GM06990 (cell line): ENCODE results near the gene ABLIM3.

Experiments
- DNase-seq: peaks from one replicate; pipeline ENCODE4 v3.0.0-alpha.2; 2011; ENCODE audit not compliant: insufficient read length; ENCODE audit errors: extremely low read depth
- H3K27me3 ChIP-seq: replicated peaks from 2 replicates; pipeline ENCODE4 v1.6.0; 2011; ENCODE audit warnings: low read length; ENCODE audit not compliant: control insufficient read depth, insufficient read depth
- H3K36me3 ChIP-seq: 2 replicates; pipeline ENCODE4 v1.5.1; 2011; ENCODE audit warnings: low read length; ENCODE audit not compliant: control insufficient read depth, insufficient read depth
- H3K4me3 ChIP-seq: replicated peaks from 2 replicates; pipeline ENCODE4 v1.5.1; 2011; ENCODE audit warnings: low read depth, mild to moderate bottlenecking, control low read depth, low read length
- TF ChIP-seq, protein P1 (sequence below): IDR thresholded peaks from 2 replicates; pipeline ENCODE4 v1.5.1; 2011; ENCODE audit warnings: low read length, control low read depth, mild to moderate bottlenecking, inconsistent platforms; ENCODE audit not compliant: insufficient read depth, poor library complexity, severe bottlenecking

Gene ABLIM3

GRCh38 chr5:149301049-149301743 is 159.9 kb downstream of the ABLIM3 start:
- peaks cover 5% of the 10 kb centered on the region for H3K27me3 ChIP-seq
- DNase-seq, result no peak
- no peak overlapping the region for H3K4me3 ChIP-seq
- TF ChIP-seq, protein P1, sequence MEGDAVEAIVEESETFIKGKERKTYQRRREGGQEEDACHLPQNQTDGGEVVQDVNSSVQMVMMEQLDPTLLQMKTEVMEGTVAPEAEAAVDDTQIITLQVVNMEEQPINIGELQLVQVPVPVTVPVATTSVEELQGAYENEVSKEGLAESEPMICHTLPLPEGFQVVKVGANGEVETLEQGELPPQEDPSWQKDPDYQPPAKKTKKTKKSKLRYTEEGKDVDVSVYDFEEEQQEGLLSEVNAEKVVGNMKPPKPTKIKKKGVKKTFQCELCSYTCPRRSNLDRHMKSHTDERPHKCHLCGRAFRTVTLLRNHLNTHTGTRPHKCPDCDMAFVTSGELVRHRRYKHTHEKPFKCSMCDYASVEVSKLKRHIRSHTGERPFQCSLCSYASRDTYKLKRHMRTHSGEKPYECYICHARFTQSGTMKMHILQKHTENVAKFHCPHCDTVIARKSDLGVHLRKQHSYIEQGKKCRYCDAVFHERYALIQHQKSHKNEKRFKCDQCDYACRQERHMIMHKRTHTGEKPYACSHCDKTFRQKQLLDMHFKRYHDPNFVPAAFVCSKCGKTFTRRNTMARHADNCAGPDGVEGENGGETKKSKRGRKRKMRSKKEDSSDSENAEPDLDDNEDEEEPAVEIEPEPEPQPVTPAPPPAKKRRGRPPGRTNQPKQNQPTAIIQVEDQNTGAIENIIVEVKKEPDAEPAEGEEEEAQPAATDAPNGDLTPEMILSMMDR, result no peak
- no peaks in the 10 kb centered on the region for H3K36me3 ChIP-seq

GRCh38 chr5:149301744-149302380 is 160.6 kb downstream of the ABLIM3 start:
- H3K27me3 ChIP-seq, result peaks cover 5% of the 10 kb centered on the region
- no peak for DNase-seq
- H3K4me3 ChIP-seq, result no peak overlapping the region
- no peaks in the 10 kb centered on the region for H3K36me3 ChIP-seq
- TF ChIP-seq, protein P1, result no peak

- DNase-seq, result no peak
- H3K27me3 ChIP-seq, result peaks cover 5% of the 10 kb centered on the region
Measured at GRCh38 chr5:149302641-149303040, 161.3 kb downstream of the ABLIM3 start.

DNA sequence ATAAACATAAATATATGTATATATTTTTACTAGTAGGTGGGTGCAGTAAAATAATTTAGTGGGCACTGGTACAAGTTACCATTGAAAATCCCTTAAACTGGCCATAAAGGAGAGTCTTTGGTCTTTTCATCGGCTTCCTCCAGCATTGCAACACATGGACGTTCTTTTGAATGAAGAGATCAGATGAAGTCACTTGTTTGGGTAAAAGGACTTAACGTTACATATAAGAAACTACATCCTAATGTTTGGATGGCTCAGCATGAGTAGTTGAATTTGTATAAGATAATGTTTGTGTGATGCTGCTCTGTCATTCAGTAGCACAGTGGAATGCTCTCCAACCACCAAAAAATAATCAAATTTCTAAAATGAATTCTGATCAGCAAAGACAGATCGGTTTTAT is 161.9 kb downstream of the ABLIM3 start:
- TF ChIP-seq, protein P1, result no peak
- no peak for DNase-seq
- no peaks in the 10 kb centered on the region for H3K36me3 ChIP-seq
- peaks cover 5% of the 10 kb centered on the region for H3K27me3 ChIP-seq
- H3K4me3 ChIP-seq, result no peak overlapping the region

More at GRCh38 chr5:149302641-149303040, 161.3 kb downstream of the ABLIM3 start:
- no peak overlapping the region for H3K4me3 ChIP-seq
- H3K36me3 ChIP-seq, result no peaks in the 10 kb centered on the region
- TF ChIP-seq, protein P1, result no peak

DNA sequence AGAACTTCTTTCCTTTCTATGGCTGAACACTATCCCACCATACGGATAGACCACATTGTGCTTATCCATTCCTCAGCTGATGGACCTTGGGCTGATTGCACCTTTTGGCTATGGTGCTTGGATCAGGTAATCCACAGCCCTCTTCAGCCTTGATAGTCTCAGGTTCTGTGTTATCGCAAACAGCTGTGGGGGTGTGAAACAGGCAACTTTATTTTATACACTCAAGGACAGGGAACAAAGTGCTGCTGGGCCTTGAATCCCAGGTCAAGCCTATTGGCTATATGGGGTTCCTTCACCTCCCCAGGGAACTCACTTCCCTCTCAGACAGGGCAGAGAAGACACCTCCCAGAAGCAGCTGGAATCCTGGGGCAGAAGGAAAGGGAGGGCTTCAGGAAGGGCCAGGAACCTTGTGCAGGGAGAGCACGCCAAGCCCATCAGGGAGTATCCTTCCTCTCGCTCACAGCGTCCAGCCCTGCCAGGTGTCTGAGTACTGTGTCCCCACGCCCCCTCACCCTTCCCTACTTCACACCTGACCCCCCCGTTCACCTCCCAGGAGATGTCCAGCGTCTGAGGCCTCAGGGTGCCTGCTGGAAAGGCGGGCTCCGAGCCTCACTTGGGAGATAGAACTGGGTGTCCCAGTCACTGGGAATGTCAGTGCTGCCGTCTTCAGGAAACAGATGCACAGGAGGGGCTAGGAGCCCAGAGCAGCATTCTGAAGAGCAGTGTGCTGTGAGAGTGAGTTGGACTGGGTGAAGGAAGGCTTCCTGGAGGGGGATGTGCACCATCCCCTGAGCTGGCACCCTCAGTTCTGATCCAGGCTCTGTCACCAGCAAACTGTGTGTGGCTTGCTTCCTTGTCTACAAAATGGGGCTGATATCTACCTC is 163.1 kb downstream of the ABLIM3 start:
- DNase-seq, result no peak
- peaks cover 5% of the 10 kb centered on the region for H3K27me3 ChIP-seq
- H3K4me3 ChIP-seq, result no peak overlapping the region
- TF ChIP-seq, protein P1, result no peak
- no peaks in the 10 kb centered on the region for H3K36me3 ChIP-seq
